HG02571 (cell line): Measurements from ENCODE around the gene UFC1.
"Not testable (repeated sequence)": the region's sequence is repeated elsewhere in the genome, so short reads cannot be mapped to it uniquely, and the experiment has no call there.

Experiments
- ATAC-seq: cut with Tn5 transposase; IDR thresholded peaks from one replicate; pipeline ENCODE4 v1.9.1; 2021; ENCODE audit warnings: mild to moderate bottlenecking, moderate library complexity; ENCODE audit not compliant: unreplicated experiment

Gene UFC1

DNA sequence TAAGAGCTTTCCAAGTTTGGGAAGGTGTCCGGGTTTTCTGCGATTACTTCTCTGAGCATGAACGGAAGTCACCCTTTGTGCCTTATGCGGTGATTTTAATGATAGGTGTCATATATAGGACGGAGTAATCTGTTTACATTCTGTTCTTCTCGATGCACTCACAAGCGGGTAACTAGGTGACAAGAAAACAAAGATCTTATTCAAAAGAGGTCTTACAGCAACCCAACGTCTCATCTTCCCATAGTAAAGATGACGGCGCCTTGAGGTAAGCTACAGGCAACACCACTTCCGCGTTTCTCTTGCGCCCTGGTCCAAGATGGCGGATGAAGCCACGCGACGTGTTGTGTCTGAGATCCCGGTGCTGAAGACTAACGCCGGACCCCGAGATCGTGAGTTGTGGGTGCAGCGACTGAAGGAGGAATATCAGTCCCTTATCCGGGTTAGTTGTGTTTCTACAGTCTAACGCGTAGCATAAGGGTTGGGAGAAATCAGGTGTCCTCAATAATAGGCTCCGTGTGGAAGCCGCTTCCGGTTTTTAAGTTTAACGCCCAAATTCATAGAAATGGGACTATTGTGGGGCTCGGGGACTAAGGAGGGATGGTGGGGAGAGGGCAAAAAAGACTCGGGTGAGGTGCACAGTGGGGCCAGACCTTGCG lies at the start of gene UFC1:
Gene UFC1 (plus strand): TSS at position 297 of the 656 bp plus-strand sequence. CDS start 20 bp downstream, at position 317.
- ATAC-seq, result no peak

DNA sequence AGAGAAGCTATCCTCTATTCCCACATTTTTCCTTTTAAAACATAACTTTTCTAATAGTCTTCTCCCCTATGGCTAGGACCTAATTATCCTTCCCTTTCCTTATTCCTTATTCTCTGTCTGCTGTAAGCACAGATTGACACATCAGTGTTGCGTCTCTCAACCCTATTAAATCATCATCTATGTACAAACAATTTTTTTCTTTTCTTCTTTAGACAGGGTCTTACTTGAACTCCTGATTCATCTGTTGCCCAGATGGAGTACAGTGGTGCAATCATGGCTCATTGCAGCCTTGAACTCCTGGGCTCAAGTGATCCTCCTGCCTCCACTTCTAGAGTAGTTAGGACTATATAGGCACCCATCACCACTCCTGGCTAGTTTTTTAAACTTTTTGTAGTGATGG lies 47.3 kb upstream of the UFC1 start:
- ATAC-seq, result no peak

DNA sequence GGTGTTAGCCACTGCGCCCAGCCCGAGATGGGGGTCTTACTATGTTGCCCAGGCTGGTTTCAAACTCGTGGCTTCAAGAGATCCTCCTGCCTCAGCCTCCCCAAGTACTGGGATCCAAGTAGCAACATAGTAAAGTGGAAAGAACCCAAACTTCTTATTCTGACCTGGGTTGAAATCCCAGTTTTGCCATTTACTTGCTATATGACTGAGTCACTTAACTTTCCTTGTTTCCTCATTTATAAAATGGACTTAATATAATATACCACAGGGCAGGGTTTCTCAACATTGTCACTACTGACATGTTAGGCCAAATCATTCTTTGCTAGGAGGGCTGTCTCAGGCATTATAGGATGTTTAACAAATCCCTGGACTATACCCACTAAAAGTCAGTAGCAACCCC lies 42.7 kb upstream of the UFC1 start:
- ATAC-seq, result no peak

DNA sequence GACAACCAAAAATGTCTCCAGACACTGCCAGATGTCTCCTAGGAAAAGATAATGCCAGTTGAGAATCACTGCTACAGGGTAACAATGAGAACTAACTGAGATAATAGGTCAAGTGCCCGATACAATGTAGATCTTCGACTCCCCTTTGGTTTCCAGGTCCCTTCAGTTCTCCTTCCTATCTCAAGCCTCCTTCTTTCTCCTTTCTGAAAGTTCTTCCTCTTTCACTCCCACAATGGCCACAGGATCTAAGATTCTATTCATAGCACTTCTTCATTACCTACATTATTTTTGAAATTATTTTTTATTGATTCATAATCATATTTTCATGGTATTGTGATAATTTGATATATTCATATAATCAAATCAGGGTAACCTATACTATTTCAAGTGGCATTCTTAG lies 42.3 kb upstream of the UFC1 start:
- no peak for ATAC-seq

DNA sequence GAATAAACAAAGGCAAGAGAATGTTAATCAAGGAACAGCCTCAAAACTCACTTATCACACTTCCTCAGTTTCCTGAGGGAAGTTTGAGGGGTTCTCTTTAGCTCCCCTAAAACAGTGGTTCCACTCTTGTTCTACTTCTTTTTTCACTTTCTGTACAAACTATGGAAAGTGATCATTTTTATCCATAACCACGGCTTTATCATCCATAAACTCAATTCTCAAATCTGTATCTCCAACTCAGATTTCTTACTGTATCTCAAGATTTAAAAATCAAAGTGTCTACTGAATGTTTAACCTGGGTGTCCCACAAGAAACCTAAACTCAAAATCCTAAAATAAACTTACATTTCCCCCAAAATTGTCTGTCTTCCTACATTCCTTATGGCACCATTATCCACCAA lies 39.9 kb upstream of the UFC1 start:
- ATAC-seq, result no peak

DNA sequence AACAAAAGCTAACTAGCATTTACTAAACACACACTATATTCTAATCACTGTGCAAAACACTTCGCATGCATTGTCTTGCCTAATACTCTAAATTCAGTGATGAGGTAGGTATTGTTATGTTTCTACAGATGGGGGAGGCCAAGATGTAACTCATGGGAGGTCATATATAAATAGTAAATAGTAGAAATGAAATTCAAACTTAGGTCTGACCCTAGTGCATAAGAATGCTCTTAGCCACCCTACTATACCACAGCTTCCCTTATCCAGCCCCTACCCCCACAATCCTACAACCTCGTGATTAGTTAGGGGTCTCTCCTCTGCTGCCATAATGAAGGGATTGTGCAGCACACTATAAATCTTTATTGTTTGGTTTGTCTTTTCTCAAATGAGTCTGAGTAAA lies 39.2 kb upstream of the UFC1 start:
- no peak for ATAC-seq

DNA sequence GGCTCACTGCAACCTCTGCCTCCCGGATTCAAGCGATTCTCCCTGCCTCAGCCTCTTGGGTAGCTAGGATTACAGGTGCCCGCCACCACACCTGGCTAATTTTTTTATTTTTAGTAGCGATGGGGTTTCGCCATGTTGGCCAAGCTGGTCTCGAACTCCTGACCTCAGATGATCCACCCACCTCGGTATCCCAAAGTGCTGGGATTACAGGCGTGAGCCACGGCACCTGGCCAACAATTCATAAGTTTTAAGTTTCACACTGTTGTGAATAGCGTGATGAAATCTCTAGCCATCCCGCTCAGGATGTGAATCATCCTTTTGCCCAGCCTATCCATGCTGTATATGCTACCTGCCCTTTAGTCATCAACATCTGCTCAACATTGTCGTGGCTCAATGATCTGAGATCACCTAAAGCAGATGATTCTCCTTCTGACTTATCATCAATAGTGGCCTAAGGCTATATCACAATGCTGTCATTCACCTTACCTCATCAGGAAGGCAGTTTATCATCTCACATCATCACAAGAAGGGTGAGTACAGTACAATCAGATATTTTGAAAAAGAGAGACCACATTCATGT lies 38.6 kb upstream of the UFC1 start:
- no peak for ATAC-seq

DNA sequence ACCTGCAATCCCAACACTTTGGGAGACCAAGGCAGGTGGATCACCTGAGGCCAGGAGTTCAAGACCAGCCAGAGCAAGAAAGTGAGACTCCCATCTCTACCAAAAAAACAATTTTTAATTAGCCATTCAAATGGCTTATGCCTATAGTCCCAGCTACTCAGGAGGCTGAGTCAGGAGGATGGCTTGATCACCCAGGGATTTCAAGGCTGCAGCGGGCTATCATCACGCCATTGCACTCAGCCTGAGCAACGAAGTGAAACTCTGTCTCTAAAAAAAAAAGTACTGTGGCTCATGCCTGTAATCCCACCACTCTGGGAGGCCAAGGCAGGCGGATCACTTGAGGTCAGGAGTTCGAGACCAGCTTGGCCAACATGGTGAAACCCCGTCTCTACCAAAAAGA lies 37.8 kb upstream of the UFC1 start:
- ATAC-seq, result not testable (repeated sequence)

DNA sequence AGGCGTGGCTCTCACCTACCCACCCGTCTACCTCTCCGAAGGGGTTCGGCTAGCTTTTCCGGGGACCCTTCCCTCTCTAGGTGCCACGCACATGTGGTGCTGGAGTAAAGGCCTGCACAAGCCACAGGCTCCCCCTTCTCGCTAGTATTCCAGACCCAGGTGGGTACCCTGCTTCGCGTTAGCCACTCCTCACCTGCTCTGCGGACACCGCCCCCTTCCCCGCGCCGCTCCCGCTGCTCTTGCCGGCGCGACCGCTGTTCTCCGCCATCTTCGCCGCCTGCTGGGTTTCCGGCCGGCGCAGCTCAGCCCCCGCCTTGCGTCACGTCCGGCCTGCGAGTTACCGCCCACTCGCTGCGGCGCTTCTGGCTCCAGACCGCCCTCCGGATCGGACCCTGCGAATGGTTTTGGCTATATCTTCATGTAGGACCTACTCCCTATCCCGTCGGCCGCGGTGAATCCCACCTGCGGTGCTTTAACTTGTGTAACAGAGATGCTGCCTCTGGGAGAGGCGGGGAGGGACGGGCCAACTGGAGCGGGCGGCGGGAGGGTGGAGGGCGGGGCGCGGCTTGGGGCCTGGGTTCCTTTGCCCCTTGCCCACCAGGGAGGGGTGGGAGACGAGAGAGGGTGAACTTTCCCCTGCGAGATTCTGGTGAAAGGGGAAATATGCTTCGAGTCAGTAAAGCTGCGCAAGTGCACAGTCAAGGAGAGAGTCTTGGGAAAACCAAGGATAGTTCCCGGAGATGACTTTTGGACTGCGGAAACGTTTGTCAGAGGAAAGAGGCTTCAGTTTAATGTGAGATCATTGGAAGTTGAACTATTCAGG lies 35.8 kb upstream of the UFC1 start, which contains the start of the genes NIT1 and PFDN2:
Gene NIT1 (plus strand): TSS at position 347 of the 823 bp plus-strand sequence. CDS start 72 bp downstream, at position 419.
Gene PFDN2 (minus strand): TSS at position 279 of the 823 bp plus-strand sequence. CDS start 11 bp downstream, at position 268.
- peak; percentile 64 for ATAC-seq

DNA sequence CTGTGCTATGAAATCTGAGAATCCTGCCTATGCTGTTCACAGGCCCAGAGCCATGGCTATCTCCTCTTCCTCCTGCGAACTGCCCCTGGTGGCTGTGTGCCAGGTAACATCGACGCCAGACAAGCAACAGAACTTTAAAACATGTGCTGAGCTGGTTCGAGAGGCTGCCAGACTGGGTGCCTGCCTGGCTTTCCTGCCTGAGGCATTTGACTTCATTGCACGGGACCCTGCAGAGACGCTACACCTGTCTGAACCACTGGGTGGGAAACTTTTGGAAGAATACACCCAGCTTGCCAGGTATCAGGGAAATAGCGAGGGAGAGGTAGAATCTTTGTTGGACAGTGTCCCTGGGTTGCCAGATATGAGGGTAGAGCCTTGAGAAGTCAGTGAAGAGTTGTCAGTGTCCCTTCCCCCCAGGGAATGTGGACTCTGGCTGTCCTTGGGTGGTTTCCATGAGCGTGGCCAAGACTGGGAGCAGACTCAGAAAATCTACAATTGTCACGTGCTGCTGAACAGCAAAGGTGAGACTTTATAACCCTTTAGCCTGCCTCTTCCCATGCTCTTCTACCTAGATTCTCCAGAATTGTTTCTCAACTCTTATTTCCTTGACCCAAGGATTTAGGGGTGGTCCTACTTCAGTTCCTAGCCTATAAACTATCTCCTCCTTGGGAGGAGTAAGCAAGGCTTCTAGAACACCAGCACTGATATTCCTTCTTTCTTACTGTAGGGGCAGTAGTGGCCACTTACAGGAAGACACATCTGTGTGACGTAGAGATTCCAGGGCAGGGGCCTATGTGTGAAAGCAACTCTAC lies 34.5 kb upstream of the UFC1 start:
- peak; percentile 51 for ATAC-seq

DNA sequence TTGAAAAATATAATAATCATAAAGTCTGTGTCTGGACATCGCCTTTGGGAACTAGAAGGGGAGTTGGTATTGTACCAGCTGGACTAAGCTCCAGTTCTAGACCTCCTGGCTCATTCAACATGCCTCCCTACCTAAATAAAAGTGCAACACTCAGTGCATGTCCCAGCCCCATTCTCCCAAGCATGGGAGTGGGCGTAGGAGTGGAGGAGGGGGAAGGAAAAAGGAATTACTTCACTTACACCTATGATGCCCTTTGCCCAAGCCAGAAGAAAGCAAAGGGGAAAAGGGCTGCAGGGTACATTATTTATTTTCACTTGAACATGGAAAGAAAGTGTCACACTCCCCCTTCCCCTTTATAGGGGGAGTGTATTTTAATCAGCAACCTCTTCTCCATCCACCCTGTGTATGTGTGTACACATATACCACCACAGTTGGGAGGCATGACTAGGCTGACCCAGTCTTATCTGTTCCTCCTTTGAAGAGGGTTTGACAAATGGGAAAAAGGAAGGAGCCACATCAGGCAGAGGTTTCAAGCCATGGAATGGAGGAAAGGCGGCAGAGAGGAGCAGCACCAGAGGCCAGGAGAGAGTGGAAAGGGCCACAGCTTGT lies 32.6 kb upstream of the UFC1 start:
- ATAC-seq, result no peak

DNA sequence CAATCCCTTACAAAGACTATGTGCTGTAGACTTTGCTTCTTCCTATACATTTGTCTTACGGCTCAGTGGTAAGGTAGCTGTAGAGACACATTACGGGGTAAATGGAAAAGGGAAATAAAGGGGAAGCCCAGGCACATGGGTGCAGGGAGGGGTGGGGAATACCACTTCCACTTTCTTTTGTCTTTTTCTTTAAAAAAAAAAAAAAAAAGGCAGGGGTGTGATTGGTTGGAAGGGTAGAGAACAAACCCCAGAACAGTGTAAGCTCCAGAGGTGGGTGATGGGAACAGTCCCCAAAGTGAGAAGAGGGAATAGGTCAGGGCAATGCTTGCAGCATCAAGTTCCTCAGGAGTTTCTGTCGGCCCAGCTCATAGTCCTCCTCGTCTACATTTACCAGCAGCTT lies 31.9 kb upstream of the UFC1 start:
- no peak for ATAC-seq

DNA sequence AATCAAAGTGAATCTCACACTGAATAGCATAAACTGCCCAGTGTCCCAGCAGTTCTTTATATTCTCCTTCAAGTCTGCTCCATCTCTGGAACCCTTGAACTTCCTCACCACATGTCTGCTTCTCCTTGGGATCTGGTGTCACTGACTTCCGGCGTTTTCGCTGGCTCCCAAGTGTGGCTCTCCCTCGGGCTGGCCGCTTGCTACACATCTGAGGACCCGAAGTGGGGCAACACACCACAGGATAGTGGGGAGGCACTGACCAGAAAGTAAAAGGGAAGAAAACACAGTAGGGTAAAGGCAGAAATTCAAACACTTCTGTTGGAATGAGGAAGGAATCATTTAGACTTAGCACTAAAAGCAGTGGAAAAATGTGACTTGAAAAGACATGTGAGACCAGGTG lies 30.8 kb upstream of the UFC1 start:
- ATAC-seq, result no peak

DNA sequence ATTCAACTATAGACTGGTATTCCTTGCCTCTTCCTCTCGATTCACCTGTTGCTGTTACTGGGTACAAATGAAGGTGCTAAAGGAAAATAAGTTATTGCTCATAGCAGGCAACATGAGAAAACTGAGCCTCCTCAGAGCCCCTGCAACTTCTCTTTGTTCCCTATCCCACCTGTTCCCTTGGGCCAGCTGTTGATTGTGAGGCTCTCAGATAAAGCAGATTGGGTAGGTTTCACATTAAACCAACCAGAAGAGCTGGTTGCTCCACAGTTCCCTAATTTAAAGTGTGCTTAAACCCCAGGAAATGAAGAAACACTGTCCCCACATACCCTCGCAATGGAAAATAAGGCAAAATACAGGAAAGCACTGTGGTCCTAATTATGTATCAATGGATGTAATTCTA lies 26.1 kb upstream of the UFC1 start:
- ATAC-seq, result no peak

DNA sequence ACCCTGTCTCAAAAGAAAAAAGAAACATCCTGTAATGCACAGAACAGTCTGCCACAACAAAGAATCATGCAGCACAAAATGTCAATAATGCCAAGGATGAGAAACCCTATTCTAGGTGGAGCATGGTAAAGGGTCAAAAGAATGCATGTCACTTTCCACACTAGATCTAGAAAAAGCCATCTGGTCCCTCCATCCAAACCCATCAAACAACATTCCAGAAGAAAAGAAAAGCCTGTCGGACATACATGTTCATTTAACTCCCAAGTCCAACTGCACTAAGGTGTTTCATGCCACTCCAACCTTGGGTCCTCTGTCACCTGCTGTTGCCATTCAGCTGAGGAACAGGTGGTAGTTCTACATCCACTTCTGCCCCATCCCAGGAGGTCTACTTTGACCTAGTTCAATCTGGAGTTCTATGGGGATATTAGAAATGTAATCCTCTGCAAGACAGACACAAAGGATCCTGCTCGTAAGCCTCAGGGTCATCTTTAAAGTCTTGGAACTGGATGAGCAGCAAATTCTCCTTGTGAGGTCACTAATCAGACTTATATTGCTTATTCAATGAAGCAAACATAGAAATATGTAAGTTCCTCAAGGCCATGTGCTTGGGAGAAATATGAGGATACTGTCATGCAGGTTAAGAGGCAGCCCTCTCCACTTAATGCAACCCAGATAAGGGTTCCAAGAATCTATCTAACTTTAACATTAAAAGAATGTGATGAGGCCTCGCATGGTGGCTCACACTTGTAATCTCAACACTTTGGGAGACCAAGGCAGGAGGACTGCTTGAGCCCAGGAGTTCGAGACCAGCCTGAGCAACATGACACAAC lies 25.0 kb upstream of the UFC1 start:
- no peak for ATAC-seq

DNA sequence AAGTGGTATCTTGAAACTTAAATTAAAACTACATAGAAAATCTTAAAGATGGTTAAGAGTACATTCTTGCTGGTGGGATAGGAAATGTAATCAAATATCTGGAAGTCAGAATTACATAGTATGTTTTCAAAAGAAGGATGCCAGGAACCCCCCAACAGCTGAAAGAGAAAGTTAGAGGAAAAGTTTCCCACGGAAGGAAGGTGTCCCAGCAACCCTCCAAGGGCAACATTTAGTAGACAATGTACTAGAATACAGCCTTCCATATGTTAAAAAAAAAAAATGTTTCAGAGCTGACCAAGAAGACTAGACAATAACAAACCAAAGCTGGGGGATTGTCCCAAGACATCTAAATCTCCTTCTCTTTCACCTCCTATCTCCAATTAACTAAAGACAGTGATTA lies 23.5 kb upstream of the UFC1 start:
- ATAC-seq, result no peak

DNA sequence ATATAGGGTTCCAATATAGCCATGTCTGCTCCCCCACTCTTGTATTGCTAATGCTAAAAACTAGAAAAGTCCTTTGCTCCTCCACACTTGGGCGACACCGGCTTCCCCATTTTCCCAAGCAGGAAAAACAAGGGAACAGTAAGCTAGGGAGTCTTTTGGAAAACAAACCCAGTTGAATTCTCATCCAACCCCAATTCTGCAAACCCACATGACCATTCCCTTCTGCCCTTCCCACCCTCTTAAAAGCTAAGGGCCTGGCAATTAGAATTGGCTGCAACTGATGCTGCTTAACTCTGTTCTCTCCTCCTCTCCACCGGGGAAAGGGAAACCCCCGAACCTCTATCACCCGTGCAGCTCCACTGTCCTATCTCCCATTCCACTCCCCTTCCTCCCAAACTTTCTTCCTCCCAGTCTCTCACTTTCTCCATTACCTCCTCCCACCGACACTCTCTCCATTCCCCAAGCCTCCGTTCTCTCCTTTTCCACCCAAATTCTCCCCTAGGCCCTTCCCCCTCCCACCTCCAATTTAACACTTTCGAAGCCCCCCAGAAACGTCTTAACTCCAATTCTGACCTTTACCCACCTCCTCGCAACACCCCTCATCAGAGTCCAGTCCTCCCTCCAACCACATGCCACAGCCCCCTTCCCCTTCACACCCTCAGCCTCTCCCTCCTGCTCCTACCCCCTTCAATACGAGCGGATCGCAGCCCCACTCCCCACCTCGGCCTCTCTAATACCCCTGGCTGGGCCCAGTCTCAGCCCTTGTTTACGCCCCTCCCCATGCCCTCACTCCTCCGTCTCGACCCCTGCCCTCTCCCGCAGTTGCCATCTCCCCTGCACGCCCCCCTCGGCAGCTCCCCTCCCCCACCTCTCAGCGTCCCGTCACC lies 22.0 kb upstream of the UFC1 start:
- ATAC-seq, result no peak

DNA sequence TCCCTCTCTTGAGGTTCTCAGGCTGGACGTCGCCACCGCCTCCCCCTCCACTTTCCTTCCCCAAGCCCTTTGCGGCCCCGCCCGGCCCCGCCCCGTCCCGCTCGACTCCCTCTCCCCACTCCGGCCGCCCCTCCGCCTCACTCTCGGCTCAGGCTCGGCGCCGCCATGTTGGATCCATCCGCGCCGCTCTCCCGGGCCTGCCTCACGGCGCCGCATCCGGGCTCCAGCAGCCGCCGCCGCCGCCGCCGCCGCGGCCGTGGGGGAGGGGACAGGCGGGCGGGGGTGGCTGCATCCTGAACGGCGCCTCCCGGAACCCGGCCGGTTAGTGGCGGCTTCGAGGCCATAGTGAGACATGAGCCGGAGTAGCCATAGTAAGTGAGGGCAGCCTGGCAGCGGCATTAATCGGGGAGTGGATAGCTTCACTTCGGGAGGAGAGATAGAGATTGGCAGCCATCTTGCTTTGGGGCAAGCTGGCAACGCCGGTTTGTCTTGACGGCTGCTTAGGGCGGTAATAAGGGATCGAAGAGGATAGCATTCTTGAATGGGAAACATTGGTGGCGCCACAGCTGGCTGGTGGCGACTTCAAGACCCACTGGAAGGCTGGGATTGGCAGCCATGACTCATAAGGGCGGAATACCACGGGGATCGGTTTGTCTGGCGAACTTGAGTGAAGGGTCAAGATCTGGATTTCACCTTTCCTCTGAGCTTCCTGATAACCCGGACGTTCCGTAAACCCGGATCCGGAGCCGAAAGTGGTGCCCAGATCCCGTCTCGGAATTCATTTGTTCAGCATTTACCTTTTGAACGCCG lies 21.2 kb upstream of the UFC1 start, which contains the start of gene DEDD:
Gene DEDD (minus strand): TSS at position 258 of the 810 bp plus-strand sequence. CDS start 8,205 bp downstream, outside the sequence.
- peak; percentile 93 for ATAC-seq
